Mesendoderm (in vitro differentiated cells): ENCODE results near the gene FAM98C.
A peak's percentile ranks its signal among the peaks of the same experiment; 100 is the strongest.
"Not testable (repeated sequence)": the region's sequence is repeated elsewhere in the genome, so short reads cannot be mapped to it uniquely, and the experiment has no call there.

Source experiments
- DNase-seq: peaks from one replicate; pipeline ENCODE4 v3.0.0; 2013
- H2AK5ac ChIP-seq: 2 replicates; pipeline ENCODE4 v1.6.1; 2013; ENCODE audit warnings: low read length, inconsistent platforms
- H2BK120ac ChIP-seq: 2 replicates; pipeline ENCODE4 v1.6.1; 2013; ENCODE audit warnings: low read depth, mild to moderate bottlenecking, low read length, moderate library complexity, mixed read lengths
- H2BK15ac ChIP-seq: replicated peaks from 2 replicates; pipeline ENCODE4 v1.6.1; 2013; ENCODE audit warnings: low read depth, mild to moderate bottlenecking, moderate library complexity
- H2BK5ac ChIP-seq: 2 replicates; pipeline ENCODE4 v1.6.1; 2013; ENCODE audit warnings: low read length, inconsistent platforms
- H3K18ac ChIP-seq: 2 replicates; pipeline ENCODE4 v1.6.1; 2013; ENCODE audit warnings: mild to moderate bottlenecking, low read length, mixed read lengths
- H3K23ac ChIP-seq: one replicate; pipeline ENCODE4 v1.6.1; 2013; ENCODE audit warnings: low read length
- H3K27ac ChIP-seq: 2 replicates; pipeline ENCODE4 v1.5.1; 2013; ENCODE audit warnings: low read depth, mild to moderate bottlenecking, inconsistent platforms, low read length, moderate library complexity
- H3K27me3 ChIP-seq: 2 replicates; pipeline ENCODE4 v1.6.1; 2013; ENCODE audit warnings: low read length, control low read depth, mild to moderate bottlenecking, inconsistent platforms; ENCODE audit not compliant: insufficient read depth, poor library complexity
- H3K36me3 ChIP-seq: 2 replicates; pipeline ENCODE4 v1.6.1; 2013; ENCODE audit warnings: low read length, inconsistent platforms; ENCODE audit not compliant: control insufficient read depth, insufficient read depth
- H3K4ac ChIP-seq: one replicate; pipeline ENCODE4 v1.6.1; 2013; ENCODE audit warnings: low read depth, mild to moderate bottlenecking, low read length, moderate library complexity
- H3K4me1 ChIP-seq: 2 replicates; pipeline ENCODE4 v1.6.1; 2013; ENCODE audit warnings: low read depth, low read length, inconsistent platforms; ENCODE audit not compliant: control insufficient read depth
- H3K4me2 ChIP-seq: 2 replicates; pipeline ENCODE4 v1.6.1; 2013; ENCODE audit warnings: low read length
- H3K4me3 ChIP-seq: 2 replicates; pipeline ENCODE4 v1.5.1; 2013; ENCODE audit warnings: mild to moderate bottlenecking, low read length
- H3K56ac ChIP-seq: one replicate; pipeline ENCODE4 v1.6.1; 2013; ENCODE audit warnings: low read length
- H3K79me1 ChIP-seq: 2 replicates; pipeline ENCODE4 v1.6.1; 2013; ENCODE audit warnings: low read length, inconsistent platforms
- H3K79me2 ChIP-seq: 2 replicates; pipeline ENCODE4 v1.6.1; 2013; ENCODE audit warnings: mild to moderate bottlenecking, low read length; ENCODE audit not compliant: control insufficient read depth, insufficient read depth
- H3K9ac ChIP-seq: 2 replicates; pipeline ENCODE4 v1.6.1; 2013; ENCODE audit warnings: low read length, inconsistent platforms
- H4K5ac ChIP-seq: one replicate; pipeline ENCODE4 v1.6.1; 2013; ENCODE audit warnings: low read length
- H4K8ac ChIP-seq: one replicate; pipeline ENCODE4 v1.6.1; 2013; ENCODE audit warnings: low read depth, mild to moderate bottlenecking, control low read depth, low read length, moderate library complexity
- WGBS: extraction: QIAGEN DNeasy Blood & Tissue Kit; methylation state at CpG from one replicate; pipeline ENCODE4 v1.1.7; 2013; ENCODE audit warnings: low lambda C conversion rate, missing lambda C conversion rate; ENCODE audit not compliant: insufficient coverage; ENCODE audit errors: extremely low coverage; 5-methylcytosine and 5-hydroxymethylcytosine counted together

The FAM98C gene

GRCh38 chr19:38360839-38361631 lies 41.9 kb upstream of the FAM98C start:
- no peak for DNase-seq
- H2BK120ac ChIP-seq: no peak overlapping the region
- H4K5ac ChIP-seq: no peak overlapping the region
- H2BK15ac ChIP-seq: no peak overlapping the region
- no peak overlapping the region for H4K8ac ChIP-seq
- H3K27ac ChIP-seq: no peak overlapping the region
- no peak overlapping the region for H2AK5ac ChIP-seq
- H3K4me1 ChIP-seq: no peaks in the 10 kb centered on the region
- no peaks in the 10 kb centered on the region for H3K79me2 ChIP-seq
- peak overlapping the region; percentile 69 for H3K9ac ChIP-seq
- H3K4me3 ChIP-seq: peak overlapping the region; percentile 37
- H3K4me2 ChIP-seq: peak overlapping the region; percentile 93
- H3K36me3 ChIP-seq: no peaks in the 10 kb centered on the region
- peak overlapping the region; percentile 86 for H3K56ac ChIP-seq
- H2BK5ac ChIP-seq: no peak overlapping the region
- H3K18ac ChIP-seq: no peak overlapping the region
- H3K27me3 ChIP-seq: peaks cover 7% of the 10 kb centered on the region
- H3K79me1 ChIP-seq: no peaks in the 10 kb centered on the region
- no peak overlapping the region for H3K23ac ChIP-seq
- WGBS: no CpG with 5 or more reads among the region's 23 CpGs
- H3K4ac ChIP-seq: no peak overlapping the region

DNA sequence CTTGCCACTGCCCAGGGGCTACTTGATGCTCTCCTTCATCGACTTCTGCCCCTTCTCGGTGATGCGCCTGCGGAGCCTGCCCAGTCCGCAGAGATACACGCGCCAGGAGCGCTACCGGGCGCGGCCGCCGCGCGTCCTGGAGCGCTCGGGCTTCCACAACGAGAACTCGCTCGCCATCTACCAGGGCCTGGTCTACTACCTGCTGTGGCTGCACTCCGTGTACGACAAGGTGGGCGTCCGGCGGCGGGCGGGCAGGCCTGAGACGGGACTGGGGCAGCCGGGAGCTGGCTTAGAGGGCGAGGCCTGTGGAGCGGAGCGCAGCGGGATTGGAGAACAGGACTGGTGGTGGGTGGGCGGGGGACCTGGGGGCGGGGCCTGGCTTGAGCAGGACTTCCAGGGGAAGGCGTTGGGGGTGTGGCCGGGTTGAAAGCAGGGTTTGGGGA lies 41.2 kb upstream of the FAM98C start:
- no peak overlapping the region for H4K5ac ChIP-seq
- peak overlapping the region; percentile 86 for H3K56ac ChIP-seq
- H2AK5ac ChIP-seq: no peak overlapping the region
- no peak overlapping the region for H3K18ac ChIP-seq
- no CpG with 5 or more reads among the region's 37 CpGs for WGBS
- no peak overlapping the region for H4K8ac ChIP-seq
- H3K79me1 ChIP-seq: no peaks in the 10 kb centered on the region
- peak; percentile 95 for DNase-seq
- H3K4me1 ChIP-seq: no peaks in the 10 kb centered on the region
- peak overlapping the region; percentile 12 for H3K27ac ChIP-seq
- peak overlapping the region; percentile 53 for H3K4me3 ChIP-seq
- no peaks in the 10 kb centered on the region for H3K79me2 ChIP-seq
- peak overlapping the region; percentile 69 for H3K9ac ChIP-seq
- no peak overlapping the region for H2BK120ac ChIP-seq
- no peak overlapping the region for H2BK5ac ChIP-seq
- H3K23ac ChIP-seq: no peak overlapping the region
- H3K4ac ChIP-seq: no peak overlapping the region
- no peaks in the 10 kb centered on the region for H3K36me3 ChIP-seq
- H3K27me3 ChIP-seq: peaks cover 7% of the 10 kb centered on the region
- peak overlapping the region; percentile 93 for H3K4me2 ChIP-seq
- H2BK15ac ChIP-seq: no peak overlapping the region

GRCh38 chr19:38362076-38362945 lies 40.6 kb upstream of the FAM98C start:
- Histone ChIP-seq H2BK120ac (no peak overlapping the region), H2BK5ac (no peak overlapping the region), H4K8ac (no peak overlapping the region), H4K5ac (no peak overlapping the region), H3K79me2 (no peaks in the 10 kb centered on the region), H3K23ac (no peak overlapping the region), H3K4ac (no peak overlapping the region), H3K18ac (no peak overlapping the region), H2AK5ac (no peak overlapping the region), H3K27me3 (peaks cover 7% of the 10 kb centered on the region), H3K4me2 (peak overlapping the region; percentile 93), H3K36me3 (no peaks in the 10 kb centered on the region), H3K27ac (peak overlapping the region; percentile 12), H2BK15ac (no peak overlapping the region), H3K56ac (peak overlapping the region; percentile 80), H3K4me3 (peak overlapping the region; percentile 53), H3K79me1 (no peaks in the 10 kb centered on the region), H3K4me1 (no peaks in the 10 kb centered on the region), H3K9ac (peak overlapping the region; percentile 64)
- DNase-seq: peak; percentile 91
- WGBS: no CpG with 5 or more reads among the region's 68 CpGs

GRCh38 chr19:38362946-38363688 lies 39.8 kb upstream of the FAM98C start:
- not testable (repeated sequence) for H3K36me3 ChIP-seq, H3K9ac ChIP-seq, H4K8ac ChIP-seq, H3K18ac ChIP-seq, DNase-seq, H3K4ac ChIP-seq, H3K27me3 ChIP-seq, H2AK5ac ChIP-seq, H3K4me3 ChIP-seq, H3K4me2 ChIP-seq, H3K27ac ChIP-seq, H3K79me2 ChIP-seq, H3K4me1 ChIP-seq, H4K5ac ChIP-seq, H3K23ac ChIP-seq, H2BK120ac ChIP-seq, H3K79me1 ChIP-seq, H2BK15ac ChIP-seq, H2BK5ac ChIP-seq, H3K56ac ChIP-seq
- WGBS: no CpG with 5 or more reads among the region's 16 CpGs

- no CpG with 5 or more reads among the region's 12 CpGs for WGBS
- Histone ChIP-seq H2BK120ac (no peak overlapping the region), H3K4me3 (no peak overlapping the region), H4K5ac (no peak overlapping the region), H4K8ac (no peak overlapping the region), H3K18ac (no peak overlapping the region), H3K23ac (no peak overlapping the region), H2BK15ac (no peak overlapping the region), H3K4me1 (no peaks in the 10 kb centered on the region), H3K4me2 (no peak overlapping the region), H3K9ac (no peak overlapping the region), H3K27me3 (no peaks in the 10 kb centered on the region), H2AK5ac (no peak overlapping the region), H3K36me3 (no peaks in the 10 kb centered on the region), H3K27ac (no peak overlapping the region), H2BK5ac (no peak overlapping the region), H3K56ac (no peak overlapping the region), H3K79me2 (no peaks in the 10 kb centered on the region), H3K4ac (no peak overlapping the region), H3K79me1 (no peaks in the 10 kb centered on the region)
- no peak for DNase-seq
Measured at GRCh38 chr19:38367041-38367440, 35.9 kb upstream of the FAM98C start.
